Suprapubic skin (tissue), 4 donors: Measurements from ENCODE around the gene PRKCG.

Source experiments
- EP300 ChIP-seq: sonication (generic); formaldehyde crosslinking; IDR thresholded peaks from one replicate; pipeline ENCODE4 v1.6.1; 2017; ENCODE audit warnings: antibody characterized with exemption
- POLR2A ChIP-seq, 2 donors: fragments of 450-650 bp; IDR thresholded peaks; one replicate each; pipeline ENCODE4 v1.6.1; 2017; ENCODE audit warnings: antibody characterized with exemption in 2 of 2, mild to moderate bottlenecking in 2 of 2, moderate library complexity in 2 of 2
- POLR2AphosphoS5 ChIP-seq, 3 donors: sonication (generic); formaldehyde crosslinking; IDR thresholded peaks; one replicate each; pipeline ENCODE4 v1.6.1; 2017; ENCODE audit warnings: antibody characterized with exemption in 3 of 3
- TF ChIP-seq, protein P1 (sequence below), 2 donors: fragments of 200-600 bp in 1 of 2; fragments of 450-650 bp in 1 of 2; sonication (generic) in 1 of 2; IDR thresholded peaks; one replicate each; pipeline ENCODE4 v1.5.1; 2016 to 2019; ENCODE audit warnings: antibody characterized with exemption in 2 of 2, mild to moderate bottlenecking in 1 of 2, moderate library complexity in 1 of 2

DNA sequence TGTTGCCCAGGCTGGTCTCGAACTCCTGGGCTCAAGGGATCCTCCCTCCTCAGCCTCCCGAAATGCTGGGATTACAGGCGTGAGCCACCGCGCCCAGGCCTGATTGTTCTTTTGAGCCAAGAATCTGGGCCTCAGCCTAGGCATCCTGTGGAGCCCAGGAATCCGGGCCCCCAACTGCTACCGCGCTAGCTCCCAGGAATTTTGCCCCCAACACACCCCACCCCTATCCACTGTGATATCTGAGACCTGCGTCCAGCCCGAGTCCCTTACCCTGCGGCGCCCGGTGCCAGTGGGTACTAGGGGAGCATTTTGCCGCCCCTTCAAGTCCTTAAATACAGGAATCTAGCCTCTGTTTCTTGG, 15.2 kb upstream of the PRKCG start:
- TF ChIP-seq, protein P1, sequence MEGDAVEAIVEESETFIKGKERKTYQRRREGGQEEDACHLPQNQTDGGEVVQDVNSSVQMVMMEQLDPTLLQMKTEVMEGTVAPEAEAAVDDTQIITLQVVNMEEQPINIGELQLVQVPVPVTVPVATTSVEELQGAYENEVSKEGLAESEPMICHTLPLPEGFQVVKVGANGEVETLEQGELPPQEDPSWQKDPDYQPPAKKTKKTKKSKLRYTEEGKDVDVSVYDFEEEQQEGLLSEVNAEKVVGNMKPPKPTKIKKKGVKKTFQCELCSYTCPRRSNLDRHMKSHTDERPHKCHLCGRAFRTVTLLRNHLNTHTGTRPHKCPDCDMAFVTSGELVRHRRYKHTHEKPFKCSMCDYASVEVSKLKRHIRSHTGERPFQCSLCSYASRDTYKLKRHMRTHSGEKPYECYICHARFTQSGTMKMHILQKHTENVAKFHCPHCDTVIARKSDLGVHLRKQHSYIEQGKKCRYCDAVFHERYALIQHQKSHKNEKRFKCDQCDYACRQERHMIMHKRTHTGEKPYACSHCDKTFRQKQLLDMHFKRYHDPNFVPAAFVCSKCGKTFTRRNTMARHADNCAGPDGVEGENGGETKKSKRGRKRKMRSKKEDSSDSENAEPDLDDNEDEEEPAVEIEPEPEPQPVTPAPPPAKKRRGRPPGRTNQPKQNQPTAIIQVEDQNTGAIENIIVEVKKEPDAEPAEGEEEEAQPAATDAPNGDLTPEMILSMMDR (IDR thresholded peaks at IDR 0.05) = no peak
- no peak for TF ChIP-seq POLR2AphosphoS5 (IDR thresholded peaks at IDR 0.05)
- no peak for TF ChIP-seq POLR2A (IDR thresholded peaks at IDR 0.05)
- no peak for TF ChIP-seq EP300
